ENCODE data around the gene DDX41.

DNA sequence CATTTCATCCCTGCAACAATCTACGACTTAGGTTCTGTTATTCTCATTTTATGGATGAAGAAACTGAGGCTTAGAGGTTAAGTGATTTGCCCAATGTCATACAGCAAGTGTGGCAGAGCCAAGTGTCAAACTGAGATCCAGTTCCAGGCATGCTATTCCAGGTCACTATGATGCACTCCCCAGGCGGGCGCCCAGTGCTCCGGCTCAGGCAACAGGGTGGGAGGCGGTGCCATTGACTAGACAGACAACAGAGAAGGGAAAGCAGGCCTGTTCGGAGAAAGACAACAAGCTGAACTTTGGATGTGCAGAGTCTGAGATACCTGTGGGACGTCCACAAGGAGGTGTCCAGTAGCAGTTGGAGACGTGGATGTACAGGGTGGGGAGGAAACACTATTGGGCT, 10.8 kb upstream of the DDX41 start:
- no peak for TF ChIP-seq ZNF720 (CRISPR knock-in tag; IDR thresholded peaks at IDR 0.05)
- TF ChIP-seq MEIS1 (CRISPR knock-in tag; IDR thresholded peaks at IDR 0.05; ENCODE audit: borderline replicate concordance) = no peak
- no peak for TF ChIP-seq ZNF615 (CRISPR knock-in tag; IDR thresholded peaks at IDR 0.05; ENCODE audit: borderline replicate concordance)
- TF ChIP-seq FOSL1 (CRISPR knock-in tag; IDR thresholded peaks at IDR 0.05; ENCODE audit: borderline replicate concordance) = no peak
- TF ChIP-seq FIP1L1 (IDR thresholded peaks at IDR 0.05; ENCODE audit: borderline replicate concordance, insufficient read depth, low read depth, low read length) = no peak
- TF ChIP-seq, protein P1, sequence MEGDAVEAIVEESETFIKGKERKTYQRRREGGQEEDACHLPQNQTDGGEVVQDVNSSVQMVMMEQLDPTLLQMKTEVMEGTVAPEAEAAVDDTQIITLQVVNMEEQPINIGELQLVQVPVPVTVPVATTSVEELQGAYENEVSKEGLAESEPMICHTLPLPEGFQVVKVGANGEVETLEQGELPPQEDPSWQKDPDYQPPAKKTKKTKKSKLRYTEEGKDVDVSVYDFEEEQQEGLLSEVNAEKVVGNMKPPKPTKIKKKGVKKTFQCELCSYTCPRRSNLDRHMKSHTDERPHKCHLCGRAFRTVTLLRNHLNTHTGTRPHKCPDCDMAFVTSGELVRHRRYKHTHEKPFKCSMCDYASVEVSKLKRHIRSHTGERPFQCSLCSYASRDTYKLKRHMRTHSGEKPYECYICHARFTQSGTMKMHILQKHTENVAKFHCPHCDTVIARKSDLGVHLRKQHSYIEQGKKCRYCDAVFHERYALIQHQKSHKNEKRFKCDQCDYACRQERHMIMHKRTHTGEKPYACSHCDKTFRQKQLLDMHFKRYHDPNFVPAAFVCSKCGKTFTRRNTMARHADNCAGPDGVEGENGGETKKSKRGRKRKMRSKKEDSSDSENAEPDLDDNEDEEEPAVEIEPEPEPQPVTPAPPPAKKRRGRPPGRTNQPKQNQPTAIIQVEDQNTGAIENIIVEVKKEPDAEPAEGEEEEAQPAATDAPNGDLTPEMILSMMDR (CRISPR knock-in tag; IDR thresholded peaks at IDR 0.05) = no peak
- TF ChIP-seq PAF1 (CRISPR knock-in tag; IDR thresholded peaks at IDR 0.05) = no peak
- TF ChIP-seq, protein P2, sequence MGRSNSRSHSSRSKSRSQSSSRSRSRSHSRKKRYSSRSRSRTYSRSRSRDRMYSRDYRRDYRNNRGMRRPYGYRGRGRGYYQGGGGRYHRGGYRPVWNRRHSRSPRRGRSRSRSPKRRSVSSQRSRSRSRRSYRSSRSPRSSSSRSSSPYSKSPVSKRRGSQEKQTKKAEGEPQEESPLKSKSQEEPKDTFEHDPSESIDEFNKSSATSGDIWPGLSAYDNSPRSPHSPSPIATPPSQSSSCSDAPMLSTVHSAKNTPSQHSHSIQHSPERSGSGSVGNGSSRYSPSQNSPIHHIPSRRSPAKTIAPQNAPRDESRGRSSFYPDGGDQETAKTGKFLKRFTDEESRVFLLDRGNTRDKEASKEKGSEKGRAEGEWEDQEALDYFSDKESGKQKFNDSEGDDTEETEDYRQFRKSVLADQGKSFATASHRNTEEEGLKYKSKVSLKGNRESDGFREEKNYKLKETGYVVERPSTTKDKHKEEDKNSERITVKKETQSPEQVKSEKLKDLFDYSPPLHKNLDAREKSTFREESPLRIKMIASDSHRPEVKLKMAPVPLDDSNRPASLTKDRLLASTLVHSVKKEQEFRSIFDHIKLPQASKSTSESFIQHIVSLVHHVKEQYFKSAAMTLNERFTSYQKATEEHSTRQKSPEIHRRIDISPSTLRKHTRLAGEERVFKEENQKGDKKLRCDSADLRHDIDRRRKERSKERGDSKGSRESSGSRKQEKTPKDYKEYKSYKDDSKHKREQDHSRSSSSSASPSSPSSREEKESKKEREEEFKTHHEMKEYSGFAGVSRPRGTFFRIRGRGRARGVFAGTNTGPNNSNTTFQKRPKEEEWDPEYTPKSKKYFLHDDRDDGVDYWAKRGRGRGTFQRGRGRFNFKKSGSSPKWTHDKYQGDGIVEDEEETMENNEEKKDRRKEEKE (IDR thresholded peaks at IDR 0.05) = no peak

All from HepG2 (cell line).